OCI-LY1 (cell line): ENCODE results near the gene ECM1.

Source experiments
- H2AFZ ChIP-seq: fragments of 200-600 bp; sonication (generic), shearing (Covaris generic); 2 replicates; pipeline ENCODE4 v1.6.0; 2014; ENCODE audit warnings: antibody characterized with exemption, mild to moderate bottlenecking, low read length
- H3F3A ChIP-seq: fragments of 200-600 bp; sonication (generic), shearing (Covaris generic); 2 replicates; pipeline ENCODE4 v1.6.0; 2014; ENCODE audit warnings: mild to moderate bottlenecking, antibody characterized with exemption, low read length, moderate library complexity; ENCODE audit not compliant: insufficient read depth
- H3K27ac ChIP-seq: fragments of 200-600 bp; sonication (generic); 2 replicates; pipeline ENCODE4 v1.5.1; 2014; ENCODE audit warnings: low read length, mixed run types, mild to moderate bottlenecking, low read depth; ENCODE audit not compliant: poor library complexity, severe bottlenecking
- H3K27me3 ChIP-seq: fragments of 200-600 bp; sonication (generic); 2 replicates; pipeline ENCODE4 v1.6.0; 2014; ENCODE audit warnings: antibody characterized with exemption, mild to moderate bottlenecking, low read length, moderate library complexity; ENCODE audit not compliant: insufficient read depth
- H3K36me3 ChIP-seq: fragments of 200-600 bp; sonication (generic); 2 replicates; pipeline ENCODE4 v1.6.1; 2014; ENCODE audit warnings: mild to moderate bottlenecking, antibody characterized with exemption, low read length, moderate library complexity, mixed read lengths; ENCODE audit not compliant: insufficient read depth
- H3K4me1 ChIP-seq: fragments of 200-600 bp; sonication (generic); 2 replicates; pipeline ENCODE4 v1.5.1; 2014; ENCODE audit warnings: mild to moderate bottlenecking, low read length, moderate library complexity; ENCODE audit not compliant: insufficient read depth, severe bottlenecking
- H3K4me2 ChIP-seq: fragments of 200-600 bp; sonication (generic), shearing (Covaris generic); 2 replicates; pipeline ENCODE4 v1.6.1; 2014; ENCODE audit warnings: low read length
- H3K4me3 ChIP-seq: fragments of 200-600 bp; sonication (generic); 2 replicates; pipeline ENCODE4 v1.5.1; 2014; ENCODE audit warnings: low read length, low read depth, mild to moderate bottlenecking, mixed read lengths; ENCODE audit not compliant: poor library complexity, severe bottlenecking
- H3K79me2 ChIP-seq: fragments of 200-600 bp; shearing (Covaris generic); 2 replicates; pipeline ENCODE4 v1.6.1; 2016; ENCODE audit warnings: mixed run types, low read length, mixed read lengths; ENCODE audit not compliant: insufficient read depth
- H3K9ac ChIP-seq: fragments of 200-600 bp; sonication (generic), shearing (Covaris generic); 2 replicates; pipeline ENCODE4 v1.6.1; 2014; ENCODE audit warnings: mild to moderate bottlenecking, low read length, mixed read lengths
- H3K9me2 ChIP-seq: fragments of 200-600 bp; sonication (generic), shearing (Covaris generic); 2 replicates; pipeline ENCODE4 v1.6.1; 2014; ENCODE audit warnings: low read depth, mild to moderate bottlenecking, low read length, mixed read lengths
- H3K9me3 ChIP-seq: fragments of 200-600 bp; shearing (Covaris generic); 2 replicates; pipeline ENCODE4 v1.6.1; 2014; ENCODE audit warnings: low read length, mixed read lengths
- H4K20me1 ChIP-seq: fragments of 200-600 bp; sonication (generic), shearing (Covaris generic); 2 replicates; pipeline ENCODE4 v1.6.0; 2016; ENCODE audit warnings: mild to moderate bottlenecking, low read length; ENCODE audit not compliant: insufficient read depth
- EZH2 ChIP-seq: fragments of 200-600 bp; sonication (generic), shearing (Covaris generic); IDR thresholded peaks from 2 replicates; pipeline ENCODE4 v1.8.0; 2017; ENCODE audit warnings: borderline replicate concordance, mixed run types, mild to moderate bottlenecking, antibody characterized with exemption, low read length, moderate library complexity, mixed read lengths
- TF ChIP-seq, protein P1 (sequence below): fragments of 200-600 bp; sonication (generic), shearing (Covaris generic); IDR thresholded peaks from 2 replicates; pipeline ENCODE4 v1.5.1; 2017; ENCODE audit warnings: mild to moderate bottlenecking, antibody characterized with exemption, low read length, moderate library complexity, mixed read lengths

Gene ECM1

DNA sequence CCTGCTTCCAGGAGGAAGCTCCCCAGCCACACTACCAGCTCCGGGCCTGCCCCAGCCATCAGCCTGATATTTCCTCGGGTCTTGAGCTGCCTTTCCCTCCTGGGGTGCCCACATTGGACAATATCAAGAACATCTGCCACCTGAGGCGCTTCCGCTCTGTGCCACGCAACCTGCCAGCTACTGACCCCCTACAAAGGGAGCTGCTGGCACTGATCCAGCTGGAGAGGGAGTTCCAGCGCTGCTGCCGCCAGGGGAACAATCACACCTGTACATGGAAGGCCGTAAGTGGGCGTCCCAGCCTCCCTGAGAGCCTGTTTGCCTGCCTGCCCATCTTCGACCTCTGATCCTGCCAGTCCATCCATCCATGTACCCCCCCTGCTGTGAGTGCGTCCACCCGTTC lies 3.6 kb downstream of the ECM1 start:
- H3K4me3 ChIP-seq, result no peak overlapping the region

DNA sequence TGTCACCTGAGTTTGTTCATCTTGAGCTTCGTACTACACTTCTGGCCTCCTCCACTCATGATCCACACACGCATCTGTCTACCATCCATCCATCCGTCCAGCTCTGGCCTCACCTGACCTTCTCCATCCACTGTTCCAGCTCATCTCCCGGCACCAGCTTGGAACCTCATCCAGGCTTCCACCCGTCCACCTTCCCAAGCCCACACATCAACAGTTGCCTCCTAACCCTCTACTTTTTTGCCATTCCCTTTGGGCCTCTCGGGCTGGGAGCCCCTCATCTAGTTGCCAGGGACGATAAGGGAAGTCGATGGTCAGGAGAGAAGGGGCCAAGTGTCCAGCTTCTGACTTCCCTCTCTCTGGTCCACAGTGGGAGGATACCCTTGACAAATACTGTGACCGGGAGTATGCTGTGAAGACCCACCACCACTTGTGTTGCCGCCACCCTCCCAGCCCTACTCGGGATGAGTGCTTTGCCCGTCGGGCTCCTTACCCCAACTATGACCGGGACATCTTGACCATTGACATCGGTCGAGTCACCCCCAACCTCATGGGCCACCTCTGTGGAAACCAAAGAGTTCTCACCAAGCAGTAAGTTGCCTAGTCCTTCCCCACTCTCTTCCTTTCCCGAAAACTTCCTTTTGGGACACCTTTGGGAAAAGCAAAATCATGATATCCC lies 4.2 kb downstream of the ECM1 start:
- Histone ChIP-seq H3K9me3 (no peaks in the 10 kb centered on the region), H3K4me1 (peaks cover 18% of the 10 kb centered on the region), H3K9me2 (no peaks in the 10 kb centered on the region), H3K27me3 (no peaks in the 10 kb centered on the region), H3K9ac (no peak overlapping the region), H3K36me3 (peaks cover 5% of the 10 kb centered on the region), H3K27ac (no peak overlapping the region), H3K79me2 (no peaks in the 10 kb centered on the region), H3F3A (no peaks in the 10 kb centered on the region), H2AFZ (no peak overlapping the region), H3K4me2 (no peak overlapping the region), H3K4me3 (no peak overlapping the region), H4K20me1 (no peaks in the 10 kb centered on the region)
- no peak for TF ChIP-seq EZH2
- TF ChIP-seq, protein P1, sequence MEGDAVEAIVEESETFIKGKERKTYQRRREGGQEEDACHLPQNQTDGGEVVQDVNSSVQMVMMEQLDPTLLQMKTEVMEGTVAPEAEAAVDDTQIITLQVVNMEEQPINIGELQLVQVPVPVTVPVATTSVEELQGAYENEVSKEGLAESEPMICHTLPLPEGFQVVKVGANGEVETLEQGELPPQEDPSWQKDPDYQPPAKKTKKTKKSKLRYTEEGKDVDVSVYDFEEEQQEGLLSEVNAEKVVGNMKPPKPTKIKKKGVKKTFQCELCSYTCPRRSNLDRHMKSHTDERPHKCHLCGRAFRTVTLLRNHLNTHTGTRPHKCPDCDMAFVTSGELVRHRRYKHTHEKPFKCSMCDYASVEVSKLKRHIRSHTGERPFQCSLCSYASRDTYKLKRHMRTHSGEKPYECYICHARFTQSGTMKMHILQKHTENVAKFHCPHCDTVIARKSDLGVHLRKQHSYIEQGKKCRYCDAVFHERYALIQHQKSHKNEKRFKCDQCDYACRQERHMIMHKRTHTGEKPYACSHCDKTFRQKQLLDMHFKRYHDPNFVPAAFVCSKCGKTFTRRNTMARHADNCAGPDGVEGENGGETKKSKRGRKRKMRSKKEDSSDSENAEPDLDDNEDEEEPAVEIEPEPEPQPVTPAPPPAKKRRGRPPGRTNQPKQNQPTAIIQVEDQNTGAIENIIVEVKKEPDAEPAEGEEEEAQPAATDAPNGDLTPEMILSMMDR, result no peak

More for the DNA sequence above, 3.6 kb downstream of the ECM1 start:
- Histone ChIP-seq H3K9me3 (no peaks in the 10 kb centered on the region), H3F3A (no peaks in the 10 kb centered on the region), H3K27ac (no peak overlapping the region), H3K9ac (no peak overlapping the region), H3K4me2 (no peak overlapping the region), H3K9me2 (no peaks in the 10 kb centered on the region), H3K36me3 (peaks cover 11% of the 10 kb centered on the region), H3K4me1 (peaks cover 16% of the 10 kb centered on the region), H4K20me1 (no peaks in the 10 kb centered on the region), H2AFZ (no peak overlapping the region), H3K79me2 (no peaks in the 10 kb centered on the region), H3K27me3 (no peaks in the 10 kb centered on the region)
- no peak for TF ChIP-seq EZH2
- TF ChIP-seq, protein P1, result no peak

DNA sequence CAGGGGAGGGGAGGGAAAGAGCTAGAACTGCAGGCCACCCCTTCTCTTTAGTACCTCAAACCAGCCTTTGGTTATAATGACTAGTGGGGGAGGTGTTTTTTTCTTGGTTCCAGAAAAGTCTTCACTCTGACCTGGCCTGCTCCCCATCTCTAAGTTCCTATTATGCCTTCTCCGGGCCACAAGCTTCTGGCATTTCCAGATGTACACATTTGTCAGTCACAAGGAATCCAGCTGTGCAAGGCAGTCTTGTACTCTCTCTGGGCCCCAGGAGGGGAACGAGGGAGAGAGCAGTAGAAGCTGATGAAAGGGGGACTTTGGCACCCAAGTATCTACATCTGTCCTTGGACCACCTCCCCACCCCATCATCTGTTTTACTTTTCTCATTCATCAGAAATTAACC lies 4.9 kb downstream of the ECM1 start:
- peaks cover 18% of the 10 kb centered on the region for H3K4me1 ChIP-seq
- H3K4me3 ChIP-seq, result no peak overlapping the region
- H2AFZ ChIP-seq, result no peak overlapping the region
- peaks cover 5% of the 10 kb centered on the region; the same call in 1 of the 2 replicates for H3K36me3 ChIP-seq
- no peaks in the 10 kb centered on the region for H4K20me1 ChIP-seq
- H3K9me3 ChIP-seq, result no peaks in the 10 kb centered on the region
- no peaks in the 10 kb centered on the region for H3K9me2 ChIP-seq
- H3K27me3 ChIP-seq, result no peaks in the 10 kb centered on the region
- no peak overlapping the region for H3K4me2 ChIP-seq
- TF ChIP-seq, protein P1, result no peak
- TF ChIP-seq EZH2, result no peak
- no peaks in the 10 kb centered on the region for H3K79me2 ChIP-seq
- H3K27ac ChIP-seq, result no peak overlapping the region
- no peaks in the 10 kb centered on the region for H3F3A ChIP-seq
- no peak overlapping the region for H3K9ac ChIP-seq
